Activated CD4-positive, alpha-beta T cell treated with anti-CD3 and anti-CD28 coated beads, Interleukin-2, Interleukin-6, amounts not matched to agents 100 ng/mL and 50 ng/mL, durations not matched to agents 16 hours and 8 hours (primary cell): ENCODE results near the gene PTPRD.
A peak's percentile ranks its signal among the peaks of the same experiment; 100 is the strongest.

Experiments
- DNase-seq: peaks from one replicate; pipeline ENCODE4 v3.0.0-alpha.2; 2020

The PTPRD gene

DNA sequence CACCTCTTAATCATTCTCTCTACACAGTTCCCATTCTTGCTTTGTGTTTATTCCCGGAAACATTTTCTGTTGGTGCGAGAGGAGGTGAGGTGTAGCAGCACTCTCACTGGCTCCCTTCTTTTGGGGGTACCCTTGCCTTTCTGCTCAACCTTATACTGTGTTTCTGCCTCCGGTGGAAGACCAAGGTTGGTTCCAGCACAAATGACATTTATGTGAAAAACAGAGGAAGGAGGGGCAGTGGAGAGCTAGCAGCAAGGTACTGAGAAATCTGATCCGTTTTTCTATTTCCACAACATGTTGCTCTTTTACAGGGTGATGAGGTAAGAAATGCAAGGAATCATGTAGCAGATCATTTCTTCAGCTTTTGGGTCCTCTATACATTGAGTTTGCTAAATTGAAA lies 2165.2 kb downstream of the PTPRD start:
- no peak for DNase-seq

DNA sequence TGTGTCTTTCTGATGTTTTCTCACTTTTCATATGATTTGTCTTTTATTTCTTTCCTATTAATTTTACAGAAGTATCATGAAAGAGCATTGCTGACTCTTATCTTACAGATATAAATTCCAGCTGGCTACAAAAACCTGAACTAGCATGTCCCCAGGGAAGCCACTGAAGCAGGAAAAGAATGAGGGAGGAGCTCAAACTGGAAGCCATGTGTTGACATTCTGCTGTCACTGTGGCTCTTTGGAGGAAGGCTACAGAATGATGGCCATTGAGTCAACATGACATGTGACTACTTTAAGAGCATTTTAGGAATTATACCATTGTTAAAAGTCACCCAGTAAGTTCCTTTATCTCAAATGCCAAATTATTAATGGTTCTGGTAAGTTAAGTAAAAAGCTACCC lies 2174.9 kb downstream of the PTPRD start:
- no peak for DNase-seq

DNA sequence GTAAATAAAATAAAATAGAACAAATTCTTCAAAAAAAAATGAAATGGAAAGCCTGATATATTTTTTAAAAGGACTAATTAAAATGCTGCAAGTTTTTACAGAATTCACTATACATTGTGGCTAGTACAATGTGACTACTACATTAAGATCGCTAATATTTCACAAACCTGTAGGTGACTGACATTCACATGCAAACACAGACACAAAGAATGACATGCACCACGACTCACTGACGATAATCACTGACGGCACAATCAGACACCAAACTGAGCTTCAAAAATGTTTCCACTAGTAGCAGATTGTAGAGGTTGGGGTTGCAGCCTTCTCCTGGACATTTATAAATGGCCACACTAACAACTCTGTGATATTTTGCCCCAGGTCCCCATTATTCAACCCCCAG lies 2175.5 kb downstream of the PTPRD start:
- no peak for DNase-seq

DNA sequence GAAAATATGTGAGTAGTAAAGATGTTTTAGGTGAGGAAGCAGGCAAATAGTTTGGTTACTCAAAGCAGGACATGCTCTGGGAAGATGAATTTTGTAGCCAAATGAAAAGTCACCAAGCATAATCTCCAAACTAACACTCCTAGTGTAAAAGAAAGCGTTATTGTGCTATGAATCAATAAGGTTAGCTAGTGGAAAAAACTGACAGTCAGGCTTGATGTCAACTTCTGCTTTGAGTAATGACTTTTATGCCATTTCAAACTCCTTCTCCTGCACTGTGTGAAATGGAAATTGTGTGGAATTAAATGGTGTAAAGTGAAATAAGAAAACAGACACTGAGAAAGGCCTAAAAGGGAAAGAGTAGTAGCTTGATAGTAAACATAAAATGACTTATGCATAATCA lies 2176.0 kb downstream of the PTPRD start:
- DNase-seq = peak; percentile 62

DNA sequence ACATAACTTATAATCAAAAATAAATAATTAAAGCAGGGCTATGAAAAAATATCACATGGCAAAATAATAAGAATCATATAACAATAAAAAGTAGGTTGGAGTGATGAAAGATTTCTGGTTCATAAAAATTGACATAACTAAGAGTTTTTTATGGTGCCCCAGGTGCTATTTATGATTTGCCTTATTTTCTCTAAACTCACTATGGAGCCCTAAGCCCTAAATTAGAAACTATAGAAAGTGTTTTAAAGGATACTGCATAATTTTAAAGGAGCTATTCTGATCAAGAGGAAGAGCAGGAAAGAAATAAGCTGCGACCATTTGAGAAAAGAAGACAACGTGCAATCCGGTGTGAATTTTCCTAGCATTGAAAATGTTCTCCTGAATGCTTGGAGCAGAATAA lies 2178.2 kb downstream of the PTPRD start:
- DNase-seq = no peak

DNA sequence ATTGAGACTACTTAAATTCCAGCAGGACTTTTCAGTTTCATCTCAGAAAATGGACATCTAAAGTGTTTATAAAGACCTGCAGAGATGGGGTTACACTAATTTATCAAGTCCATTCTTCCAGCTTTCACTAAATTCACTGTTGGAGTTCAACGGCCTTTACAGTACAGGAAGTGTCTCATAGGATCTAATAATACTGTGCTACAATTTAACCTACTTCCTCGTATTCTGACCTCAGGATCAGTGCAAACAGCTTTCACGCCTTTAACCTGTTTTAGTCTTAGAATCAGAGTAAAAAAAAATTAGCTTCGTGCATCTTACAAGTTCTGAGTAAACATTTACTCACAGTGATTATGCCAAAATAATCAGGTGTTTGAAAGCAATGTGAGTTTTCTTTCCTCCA lies 2180.6 kb downstream of the PTPRD start:
- DNase-seq = no peak

DNA sequence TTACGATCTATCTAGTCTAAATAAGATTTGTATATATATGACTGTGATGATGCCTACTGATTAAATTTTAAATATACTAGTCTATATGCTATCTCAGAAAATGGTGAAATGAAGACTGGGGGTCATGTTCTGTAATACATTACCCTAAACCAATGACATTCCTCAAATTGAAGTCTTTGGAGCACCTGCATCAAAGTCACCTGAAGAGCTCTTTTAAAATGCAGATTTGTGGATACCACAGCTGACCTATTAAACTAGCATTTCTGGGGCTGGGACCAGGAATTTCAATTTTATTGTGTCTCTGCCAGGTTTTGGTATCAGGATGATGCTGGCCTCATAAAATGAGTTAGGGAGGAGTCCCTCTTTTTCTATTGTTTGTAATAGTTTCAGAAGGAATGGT lies 2181.3 kb downstream of the PTPRD start:
- DNase-seq = no peak

DNA sequence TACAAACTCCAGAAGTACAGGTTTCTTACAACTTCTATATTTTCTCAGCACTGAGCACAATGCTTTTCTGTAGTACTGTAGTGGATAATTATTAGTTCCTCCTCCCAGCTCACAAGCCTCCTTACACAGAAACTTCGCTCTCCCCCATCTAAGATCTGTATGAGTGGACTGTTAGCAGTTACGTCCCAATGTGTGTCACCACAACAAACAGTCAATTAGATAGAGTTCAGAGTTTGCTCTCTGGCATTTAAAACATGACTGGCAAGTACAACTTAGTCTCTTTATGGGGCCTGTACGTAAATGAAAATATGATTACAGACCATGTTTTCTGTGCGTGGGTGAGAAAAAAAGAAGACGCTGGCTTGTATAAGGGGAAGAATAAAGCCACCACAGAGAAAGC lies 2181.9 kb downstream of the PTPRD start:
- peak; percentile 60 for DNase-seq

DNA sequence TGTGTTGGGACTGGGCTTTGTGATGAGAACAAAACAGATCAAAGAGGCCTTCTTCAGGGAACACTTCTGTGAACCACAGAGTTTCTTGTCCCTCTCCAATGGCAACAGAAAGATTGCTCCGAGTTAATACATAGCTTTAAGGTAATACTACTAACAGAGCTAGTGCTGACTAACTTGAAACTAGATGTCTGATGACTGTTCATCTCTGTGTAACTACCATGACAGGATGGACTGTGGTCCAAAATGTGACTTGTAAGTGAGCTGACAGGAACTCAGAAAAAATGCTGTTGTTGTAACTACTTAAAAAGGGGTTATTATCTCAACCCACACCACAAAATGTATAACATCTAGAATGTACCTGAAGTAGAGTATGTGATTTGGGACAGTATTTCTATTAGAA lies 2183.0 kb downstream of the PTPRD start:
- DNase-seq = peak; percentile 59

DNA sequence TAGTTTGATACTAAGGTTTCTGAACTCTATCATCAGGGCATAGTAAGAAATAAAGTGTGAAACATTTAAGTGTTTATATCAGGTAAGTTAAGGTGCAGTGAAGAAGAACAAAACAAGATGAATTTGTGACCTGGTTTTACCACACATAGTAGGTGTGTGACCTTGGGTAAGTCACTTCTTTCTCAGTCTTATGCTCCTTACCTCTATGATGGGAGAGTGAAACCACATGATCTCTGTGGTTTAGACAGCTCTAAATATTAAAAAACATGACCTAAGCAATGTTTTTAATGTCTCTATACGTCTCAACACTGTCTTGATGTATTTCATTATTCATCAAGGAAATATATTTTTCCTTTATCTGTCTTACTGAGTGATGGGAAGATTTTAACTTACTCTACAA lies 2183.6 kb downstream of the PTPRD start:
- peak; percentile 46 for DNase-seq

DNA sequence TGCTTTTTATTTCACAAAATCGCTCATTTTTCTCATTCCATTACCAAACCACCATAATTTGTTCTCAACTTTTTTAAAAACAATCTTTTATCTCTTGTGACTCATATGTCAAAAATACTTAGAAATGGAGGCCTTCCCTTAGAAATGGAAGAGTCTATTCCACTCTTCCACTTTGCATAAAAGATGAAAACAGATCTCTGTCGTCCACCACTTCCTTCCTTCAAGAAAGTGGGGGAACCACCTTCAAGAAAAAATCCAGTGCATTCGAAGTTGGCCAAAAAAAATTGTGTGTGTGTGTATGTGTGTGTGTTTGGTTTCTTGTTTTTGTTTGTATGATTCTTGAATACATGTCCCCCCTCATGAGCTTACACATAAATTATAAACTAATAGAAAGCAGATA lies 2184.4 kb downstream of the PTPRD start:
- peak; percentile 58 for DNase-seq

DNA sequence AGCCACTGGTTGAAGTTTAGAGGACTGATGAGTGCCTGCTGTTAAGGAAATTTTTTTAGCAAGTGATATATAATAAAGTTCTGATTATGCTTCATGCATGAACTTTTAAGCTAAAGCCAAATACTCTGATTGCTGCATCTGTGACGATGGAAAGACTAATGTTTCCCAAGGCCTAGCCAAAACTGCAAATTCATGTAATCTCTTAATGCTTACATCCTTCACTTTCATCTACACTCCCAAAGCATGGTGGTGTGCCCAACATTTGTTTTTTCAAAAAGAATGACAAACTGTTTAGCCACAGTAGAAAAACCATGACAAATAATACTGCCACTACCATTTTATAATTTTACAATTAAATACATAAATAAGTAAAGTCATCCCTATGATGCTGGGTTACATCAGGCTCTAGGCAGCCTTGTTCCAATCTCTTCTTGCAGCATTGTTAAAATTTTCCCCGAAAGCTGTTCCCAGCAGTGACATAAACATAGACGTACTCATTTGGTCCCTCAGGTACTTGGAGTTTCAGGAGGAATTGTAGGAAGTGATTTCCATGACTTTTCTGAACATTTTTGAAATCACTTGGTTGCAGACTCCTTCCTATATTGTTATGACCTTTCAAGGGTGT lies 2187.9 kb downstream of the PTPRD start:
- DNase-seq = no peak

DNA sequence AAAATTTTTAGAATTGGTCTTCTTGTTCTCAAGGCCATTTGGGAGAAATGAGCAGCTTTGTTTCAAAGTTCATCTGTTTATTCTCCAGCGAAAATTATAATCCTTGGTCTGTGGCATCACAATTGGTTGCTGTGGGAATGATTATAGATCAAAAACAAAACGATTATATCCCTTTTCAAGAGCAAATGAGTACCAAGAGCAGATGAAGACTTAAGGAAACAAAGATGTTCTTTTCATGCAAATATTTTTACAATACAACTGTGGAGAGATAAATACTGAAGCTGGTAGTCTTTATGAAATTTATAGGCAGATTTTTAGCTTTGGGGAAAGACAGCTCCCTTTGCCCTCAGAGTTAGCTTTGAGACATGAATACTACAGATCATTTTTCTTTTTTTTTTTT lies 2192.4 kb downstream of the PTPRD start:
- DNase-seq = no peak

DNA sequence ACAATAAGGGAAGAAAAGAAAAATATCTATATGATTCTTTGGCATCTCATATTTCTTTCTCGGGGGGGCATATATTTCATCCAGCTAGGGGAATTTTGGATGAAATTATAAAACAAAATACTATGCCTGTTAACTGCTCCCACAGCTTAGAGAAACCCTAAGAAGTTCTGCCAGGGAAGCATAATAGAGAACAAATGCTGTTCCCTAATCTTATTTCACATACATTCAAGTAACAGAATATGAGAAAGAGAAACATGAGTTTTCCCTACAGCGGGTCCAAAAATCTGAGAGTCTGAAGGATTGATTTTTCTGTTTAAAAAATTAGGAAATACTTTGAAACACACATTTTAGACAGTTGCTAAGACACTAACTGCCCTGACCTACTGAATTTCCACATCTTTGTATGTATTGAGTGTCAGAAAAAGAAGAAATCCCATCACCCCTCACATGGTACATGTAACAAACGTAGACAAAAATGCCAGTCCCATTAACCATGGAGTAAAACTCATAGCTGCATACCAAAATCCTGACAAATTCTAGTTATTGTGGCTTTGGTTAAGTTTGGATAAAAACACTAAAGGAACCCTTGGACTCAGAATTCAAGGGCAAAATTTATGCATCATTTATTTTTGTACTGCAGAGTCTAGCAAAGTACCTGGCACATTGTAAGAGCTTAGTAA lies 2193.1 kb downstream of the PTPRD start:
- no peak for DNase-seq

DNA sequence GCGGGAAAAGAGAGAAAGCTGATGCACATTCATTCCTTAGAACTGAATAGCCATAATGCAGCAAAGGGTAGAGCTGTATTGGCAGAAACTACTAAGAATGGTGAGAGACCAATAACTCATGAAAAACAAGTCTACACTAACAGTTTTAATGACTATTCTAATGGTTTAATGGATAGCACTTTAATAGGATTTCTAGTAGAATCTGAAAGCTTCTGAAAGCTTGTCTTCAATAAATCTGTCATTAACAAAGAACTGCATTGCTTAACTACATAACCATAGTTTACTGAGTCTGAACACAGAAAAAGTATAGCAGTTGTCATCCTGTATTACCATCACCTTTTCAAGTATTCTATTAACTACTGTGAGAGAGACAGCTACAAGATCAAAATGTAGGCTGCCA lies 2195.5 kb downstream of the PTPRD start:
- no peak for DNase-seq

DNA sequence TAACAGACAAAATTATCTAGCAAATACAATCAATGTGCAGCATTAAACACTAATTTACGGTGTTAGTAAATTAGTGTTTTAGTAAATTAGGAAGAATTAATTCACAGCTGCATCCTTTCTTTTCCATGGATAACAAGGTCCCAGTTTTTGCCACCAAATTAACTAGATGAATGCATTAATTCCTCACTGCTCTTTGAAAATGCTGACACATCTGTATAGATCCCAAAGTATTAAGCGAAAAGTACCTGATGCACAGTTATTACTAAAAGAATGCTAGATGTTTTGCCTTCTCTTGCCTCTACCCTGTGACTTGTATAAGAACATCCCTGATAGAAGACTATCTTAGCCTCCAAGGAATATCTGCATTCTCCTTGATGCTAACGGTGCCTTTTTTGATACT lies 2200.5 kb downstream of the PTPRD start:
- DNase-seq = no peak

DNA sequence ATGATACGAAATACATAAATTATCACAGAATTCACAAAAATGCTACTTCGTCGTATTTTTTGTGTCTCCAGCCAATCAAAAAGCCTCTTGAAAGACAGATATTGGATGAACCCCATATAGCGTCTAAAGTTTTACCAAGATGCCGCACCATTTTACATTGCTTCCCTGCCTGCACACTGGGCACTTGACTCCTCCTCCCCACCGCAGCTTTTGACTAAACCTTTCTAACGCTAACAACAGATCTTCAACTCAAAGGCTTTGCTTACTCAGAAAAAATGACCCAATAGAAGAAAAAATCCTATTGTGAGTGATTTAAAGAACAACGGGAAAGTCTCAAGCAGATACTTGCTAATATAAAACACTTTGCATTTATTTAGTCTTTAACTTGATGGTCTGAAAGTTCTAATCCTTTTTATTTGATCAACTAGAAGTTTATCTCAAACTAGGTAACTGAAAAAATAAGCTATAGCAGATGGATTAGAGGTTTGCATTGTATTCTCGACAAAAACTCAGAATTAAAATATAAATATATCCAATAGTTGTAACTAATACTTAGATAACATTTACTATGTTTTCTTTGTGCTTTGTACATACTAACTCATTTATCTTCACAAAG lies 2204.1 kb downstream of the PTPRD start:
- no peak for DNase-seq

DNA sequence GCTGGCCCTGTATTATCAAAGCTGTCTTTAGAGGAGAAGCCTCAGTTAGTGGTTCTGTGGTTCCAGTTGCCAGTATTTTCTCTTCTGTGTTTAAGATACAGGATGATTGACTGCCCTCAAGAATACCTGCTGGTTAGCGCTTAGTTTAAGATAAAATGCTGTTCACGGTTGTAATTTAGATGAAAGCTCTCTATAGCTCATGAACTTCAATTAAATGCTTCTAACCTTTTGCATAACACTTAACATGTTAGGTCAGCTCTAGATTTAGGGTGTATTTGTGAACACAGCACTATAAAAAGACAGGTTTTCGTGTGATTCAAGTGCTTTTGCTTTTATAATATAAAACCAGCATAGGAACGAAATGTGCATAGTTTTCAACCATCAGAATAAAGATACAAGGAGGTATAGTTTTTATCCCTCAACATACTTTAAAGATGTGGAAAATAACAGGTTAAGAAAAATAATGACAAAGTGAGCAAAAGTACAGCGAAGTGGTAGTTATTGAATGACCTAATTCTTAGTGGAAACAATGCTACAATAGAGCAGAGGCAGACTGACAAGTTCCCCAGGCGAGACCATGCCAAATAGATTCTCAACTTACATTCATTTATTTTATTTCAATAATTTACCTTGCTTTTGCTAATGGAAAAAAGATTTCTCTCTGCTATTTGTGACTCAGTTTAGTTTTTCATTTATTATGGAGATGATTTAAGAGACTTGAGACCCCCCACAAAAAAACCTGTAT lies 2210.7 kb downstream of the PTPRD start:
- DNase-seq = no peak

DNA sequence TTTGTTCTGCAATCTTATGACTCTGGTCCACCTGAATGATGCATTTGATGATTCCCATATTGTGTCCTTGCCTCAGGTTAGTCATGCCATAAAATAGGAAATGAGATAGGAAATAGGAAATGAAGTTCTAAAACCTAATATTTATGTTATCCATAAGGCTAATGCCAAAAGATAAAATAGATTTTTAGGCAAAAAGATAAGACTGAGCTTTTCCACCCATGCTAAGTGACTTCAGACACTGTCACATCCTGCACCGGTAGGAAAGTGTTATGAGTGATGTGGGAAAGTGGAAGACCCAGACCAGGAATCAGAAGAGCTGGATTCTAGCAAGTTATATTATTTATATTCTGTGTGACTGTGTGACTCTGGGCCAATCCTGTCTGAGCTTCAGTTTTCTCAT lies 2212.4 kb downstream of the PTPRD start:
- no peak for DNase-seq

DNA sequence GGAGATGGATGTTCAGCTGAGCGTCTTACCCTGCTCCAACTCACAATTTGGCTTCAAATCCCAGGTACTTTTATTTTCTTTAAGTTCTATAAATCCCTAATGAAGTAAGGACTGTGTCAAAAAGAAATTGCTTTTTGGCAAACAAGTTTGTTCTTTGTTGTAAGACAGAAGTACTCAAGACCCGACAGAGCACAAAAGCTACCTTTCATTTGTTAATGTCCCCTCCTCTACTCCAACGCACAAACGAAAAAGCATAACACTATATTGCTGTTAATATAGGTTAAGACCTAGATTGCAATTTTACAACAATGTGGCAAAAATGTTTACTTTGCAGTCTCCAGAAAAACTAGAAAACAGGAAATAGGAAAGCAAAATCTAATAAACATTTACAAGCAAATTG lies 2217.8 kb downstream of the PTPRD start:
- DNase-seq = no peak

DNA sequence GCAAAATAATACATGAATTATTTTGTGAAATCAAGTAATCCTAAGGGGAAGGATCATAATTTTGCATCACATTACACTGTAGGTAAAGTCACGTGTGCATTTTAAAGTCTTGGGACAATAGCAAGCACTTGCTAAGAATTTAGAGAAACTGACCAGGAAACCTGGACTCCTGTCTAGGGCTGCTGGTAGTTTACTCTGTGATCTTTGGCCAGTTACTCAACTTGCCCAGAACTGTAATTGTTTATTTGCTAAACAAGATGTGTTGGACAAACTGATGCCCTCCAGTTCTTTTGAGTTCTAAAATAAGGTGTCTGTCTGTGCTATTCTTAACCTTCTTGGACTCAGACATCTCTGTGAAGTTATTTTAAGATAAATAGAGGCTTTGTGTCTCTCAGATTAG lies 2218.5 kb downstream of the PTPRD start:
- DNase-seq = no peak

DNA sequence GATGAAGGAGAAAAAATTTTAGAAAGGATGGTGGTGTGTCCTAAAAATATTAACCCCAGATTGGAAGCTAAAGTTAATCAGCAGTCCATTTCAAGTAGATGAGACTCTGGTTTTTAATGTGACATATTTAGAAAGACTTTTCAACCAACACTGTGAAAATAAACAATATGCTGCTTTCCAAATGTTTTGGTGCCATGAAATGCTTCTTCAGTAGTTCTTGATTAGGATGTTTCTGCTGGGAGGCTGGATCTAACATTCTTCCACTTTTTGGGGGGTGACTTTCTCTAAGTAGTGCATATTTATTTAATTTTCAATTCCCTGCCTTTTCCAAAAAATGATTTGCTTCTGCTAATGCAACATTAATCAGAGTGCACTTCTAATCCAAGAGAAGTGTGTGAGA lies 2219.9 kb downstream of the PTPRD start:
- DNase-seq = no peak

DNA sequence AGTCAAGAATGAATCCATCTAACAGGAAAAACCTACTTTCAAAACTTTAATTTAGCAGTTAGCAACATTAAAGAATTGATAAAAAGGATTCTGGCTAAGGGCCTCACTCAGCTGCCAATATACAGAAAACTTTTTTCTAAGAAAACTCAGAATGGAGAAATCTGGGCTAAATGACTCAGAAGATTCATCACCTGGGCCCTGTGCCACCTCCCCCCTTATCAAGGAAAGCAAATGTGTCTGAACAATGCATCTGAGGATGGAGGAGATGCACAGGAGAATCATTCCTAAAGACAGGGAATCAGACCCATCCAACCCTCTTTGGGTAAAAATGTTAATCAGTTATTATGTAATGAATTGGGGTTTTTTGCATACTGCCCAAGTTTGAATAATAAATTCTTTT lies 2221.2 kb downstream of the PTPRD start:
- no peak for DNase-seq

DNA sequence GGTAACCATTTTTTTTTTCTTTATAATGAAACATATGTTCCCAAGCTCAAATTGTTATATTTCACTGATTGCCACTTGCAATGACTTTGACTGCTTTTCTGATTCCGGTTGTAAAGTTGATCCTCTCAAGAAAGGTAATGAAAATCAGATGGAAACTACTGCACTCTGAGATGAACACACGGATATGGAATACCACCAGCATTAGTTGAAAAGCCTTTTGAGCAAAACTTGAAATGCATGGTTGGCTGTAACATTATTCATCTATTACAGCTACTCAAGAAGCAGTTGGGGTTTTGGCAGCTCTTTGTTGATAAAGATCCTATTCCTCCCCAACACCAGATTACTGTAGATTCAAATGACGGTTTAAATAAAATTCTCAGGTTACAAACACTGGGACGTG lies 2221.7 kb downstream of the PTPRD start:
- no peak for DNase-seq
